ENCODE results near the gene FNBP1.

GRCh38 chr9:129848712-129849441 lies 194.1 kb downstream of the FNBP1 start:
- TF ChIP-seq CTCF (conservative IDR thresholded peaks at IDR 0.05; ENCODE audit: low read length) (no peak), EZH2phosphoT487 (IDR thresholded peaks at IDR 0.05; ENCODE audit: borderline replicate concordance) (no peak)

Data from Loucy (cell line).